ENCODE data around the gene UBR4.

- no peak for TF ChIP-seq EP300 (IDR thresholded peaks at IDR 0.05)
- TF ChIP-seq CTCF (IDR thresholded peaks at IDR 0.05), result no peak
Observed at GRCh38 chr1:19044471-19044870, 165.6 kb downstream of the UBR4 start.

All from esophagus muscularis mucosa (tissue), 3 donors.